Stimulated activated CD4-positive, alpha-beta T cell treated with anti-CD3 and anti-CD28 coated beads, TNF-alpha, amount 100 ng/mL, for 24 hours (primary cell): ENCODE measurements around the gene FGF19.
"Not testable (repeated sequence)": the region's sequence is repeated elsewhere in the genome, so short reads cannot be mapped to it uniquely, and the experiment has no call there.

Experiments
- DNase-seq, 3 experiments: peaks; one replicate each; pipeline ENCODE4 v3.0.0-alpha.2; 2020; ENCODE audit warnings: low read depth in 3 of 3

Gene FGF19

GRCh38 chr11:69696749-69697468 lies 6.9 kb downstream of the FGF19 start:
- DNase-seq: no peak

- DNase-seq: not testable (repeated sequence)
Observed at GRCh38 chr11:69695995-69696394, 7.8 kb downstream of the FGF19 start.

- DNase-seq: no peak
Observed at GRCh38 chr11:69695581-69695980, 8.2 kb downstream of the FGF19 start.

GRCh38 chr11:69694781-69695180 lies 9.0 kb downstream of the FGF19 start:
- no peak for DNase-seq

- DNase-seq: no peak
Observed at GRCh38 chr11:69692422-69692821, 11.4 kb downstream of the FGF19 start.

GRCh38 chr11:69691463-69691862 lies 12.4 kb downstream of the FGF19 start:
- DNase-seq: no peak

- no peak for DNase-seq
Observed at GRCh38 chr11:69689484-69690319, 14.1 kb downstream of the FGF19 start.

GRCh38 chr11:69687969-69688771 lies 15.7 kb downstream of the FGF19 start:
- not testable (repeated sequence) for DNase-seq

- DNase-seq: no peak
Observed at GRCh38 chr11:69686856-69687255, 17.0 kb downstream of the FGF19 start.

GRCh38 chr11:69686452-69686851 lies 17.4 kb downstream of the FGF19 start:
- DNase-seq: no peak

GRCh38 chr11:69685348-69685747 lies 18.5 kb downstream of the FGF19 start:
- no peak for DNase-seq

- no peak for DNase-seq
Observed at GRCh38 chr11:69684651-69685050, 19.2 kb downstream of the FGF19 start.

- DNase-seq: no peak
Observed at GRCh38 chr11:69683764-69684333, 20.0 kb downstream of the FGF19 start.

GRCh38 chr11:69682681-69683326 lies 21.0 kb downstream of the FGF19 start:
- no peak for DNase-seq

- no peak for DNase-seq
Observed at GRCh38 chr11:69682221-69682620, 21.6 kb downstream of the FGF19 start.

- no peak for DNase-seq
Observed at GRCh38 chr11:69680688-69681087, 23.1 kb downstream of the FGF19 start.

GRCh38 chr11:69677749-69678148 lies 26.1 kb downstream of the FGF19 start:
- DNase-seq: no peak

GRCh38 chr11:69674886-69675714 lies 28.7 kb downstream of the FGF19 start, which contains the start of gene LTO1:
Gene LTO1 (minus strand): TSS chr11:69675353. CDS start chr11:69675239, 114 bp downstream.
- peak; percentile 86 to 92 (median 91) for DNase-seq

GRCh38 chr11:69674267-69674885 lies 29.4 kb downstream of the FGF19 start:
- no peak for DNase-seq
